Skin of body (tissue), 2 donors: ENCODE results near the gene RANBP1. TPM values are rescaled to one million over a fixed set of nuclear protein-coding genes. Genes with fewer than 3 reads are reported as not detected.

ENCODE experiments used
- DNase-seq: peaks from one replicate; lab custom pipeline; 2025; lab: John Stamatoyannopoulos, UW
- total RNA-seq: library from RNA; depleted of rRNA; stranded (reverse); fragments of >200 nt; gene quantifications from one replicate; pipeline ENCODE4 v1.2.3, GENCODE V29; 2014

RANBP1 gene
- total RNA-seq, 1 donor from 2014 or later: 75.1 TPM

- DNase-seq: no peak
Measured at GRCh38 chr22:20088263-20088648, 27.6 kb upstream of the RANBP1 start.

GRCh38 chr22:20089226-20089976 is 26.5 kb upstream of the RANBP1 start:
- no peak for DNase-seq

GRCh38 chr22:20089977-20090729 is 25.8 kb upstream of the RANBP1 start:
- no peak for DNase-seq

- no peak for DNase-seq
Measured at GRCh38 chr22:20090730-20091240, 25.1 kb upstream of the RANBP1 start.

- DNase-seq: no peak
Measured at GRCh38 chr22:20091690-20092476, 24.0 kb upstream of the RANBP1 start.

GRCh38 chr22:20092477-20092854 is 23.4 kb upstream of the RANBP1 start:
- DNase-seq: no peak

GRCh38 chr22:20093418-20094196 is 22.3 kb upstream of the RANBP1 start:
- DNase-seq: no peak

GRCh38 chr22:20094197-20094807 is 21.6 kb upstream of the RANBP1 start:
- DNase-seq: no peak

- no peak for DNase-seq
Measured at GRCh38 chr22:20095521-20095920, 20.4 kb upstream of the RANBP1 start.

GRCh38 chr22:20096574-20097420 is 19.1 kb upstream of the RANBP1 start:
- no peak for DNase-seq

GRCh38 chr22:20099099-20099711 is 16.7 kb upstream of the RANBP1 start:
- no peak for DNase-seq

GRCh38 chr22:20101638-20102037 is 14.3 kb upstream of the RANBP1 start:
- no peak for DNase-seq

GRCh38 chr22:20102203-20102780 is 13.6 kb upstream of the RANBP1 start:
- DNase-seq: no peak

- DNase-seq: no peak
Measured at GRCh38 chr22:20105456-20106204, 10.3 kb upstream of the RANBP1 start.

- DNase-seq: no peak
Measured at GRCh38 chr22:20106205-20106848, 9.6 kb upstream of the RANBP1 start.

GRCh38 chr22:20106849-20107237 is 9.1 kb upstream of the RANBP1 start:
- no peak for DNase-seq

GRCh38 chr22:20107471-20107901 is 8.4 kb upstream of the RANBP1 start:
- no peak for DNase-seq
